ENCODE results near the gene COL6A6. TPM values are rescaled to one million over a fixed set of nuclear protein-coding genes. Genes with fewer than 3 reads are reported as not detected.

COL6A6 gene
- total RNA-seq, 6 experiments from 2014 or later = 0.11 to 0.93 (median 0.12) TPM; not detected in 1

DNA sequence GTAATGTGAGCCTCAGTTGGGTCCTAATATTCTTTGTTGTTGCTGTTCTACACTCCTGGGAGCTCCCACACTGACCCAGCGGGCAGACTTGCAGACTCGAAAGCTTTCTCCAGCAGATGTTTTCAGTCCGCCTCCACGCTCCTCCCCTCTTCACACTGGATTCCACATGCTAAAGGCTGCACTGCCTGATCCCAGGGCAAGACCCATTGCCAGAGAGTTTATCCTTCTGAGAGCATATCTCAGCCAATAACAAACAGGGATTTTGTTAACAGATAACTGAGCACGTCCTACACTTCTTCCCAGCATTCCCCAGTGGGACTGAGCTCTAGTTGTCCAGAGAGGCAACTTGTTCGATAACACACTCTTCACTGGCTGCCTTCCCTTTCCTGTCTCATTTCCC, 8.0 kb upstream of the COL6A6 start:
- peak in 1 of 4 donors; percentile 23 for ATAC-seq
- 24% methylated on average over 4 of the region's 6 CpGs for WGBS (ENCODE audit: insufficient coverage, low coverage, low lambda C conversion rate, missing lambda C conversion rate)
- intact Hi-C loops (cut with DNase I) = no loop called here
- H3K4me1 ChIP-seq = no peaks in the 10 kb centered on the region
- no peak for TF ChIP-seq POLR2A (IDR thresholded peaks at IDR 0.05)
- TF ChIP-seq, protein P1, sequence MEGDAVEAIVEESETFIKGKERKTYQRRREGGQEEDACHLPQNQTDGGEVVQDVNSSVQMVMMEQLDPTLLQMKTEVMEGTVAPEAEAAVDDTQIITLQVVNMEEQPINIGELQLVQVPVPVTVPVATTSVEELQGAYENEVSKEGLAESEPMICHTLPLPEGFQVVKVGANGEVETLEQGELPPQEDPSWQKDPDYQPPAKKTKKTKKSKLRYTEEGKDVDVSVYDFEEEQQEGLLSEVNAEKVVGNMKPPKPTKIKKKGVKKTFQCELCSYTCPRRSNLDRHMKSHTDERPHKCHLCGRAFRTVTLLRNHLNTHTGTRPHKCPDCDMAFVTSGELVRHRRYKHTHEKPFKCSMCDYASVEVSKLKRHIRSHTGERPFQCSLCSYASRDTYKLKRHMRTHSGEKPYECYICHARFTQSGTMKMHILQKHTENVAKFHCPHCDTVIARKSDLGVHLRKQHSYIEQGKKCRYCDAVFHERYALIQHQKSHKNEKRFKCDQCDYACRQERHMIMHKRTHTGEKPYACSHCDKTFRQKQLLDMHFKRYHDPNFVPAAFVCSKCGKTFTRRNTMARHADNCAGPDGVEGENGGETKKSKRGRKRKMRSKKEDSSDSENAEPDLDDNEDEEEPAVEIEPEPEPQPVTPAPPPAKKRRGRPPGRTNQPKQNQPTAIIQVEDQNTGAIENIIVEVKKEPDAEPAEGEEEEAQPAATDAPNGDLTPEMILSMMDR (IDR thresholded peaks at IDR 0.05) = no peak
- no peak for DNase-seq
- H3K27ac ChIP-seq = no peak overlapping the region
- H3K27me3 ChIP-seq = no peaks in the 10 kb centered on the region
- no peak overlapping the region for H3K4me3 ChIP-seq
- H3K36me3 ChIP-seq = no peaks in the 10 kb centered on the region
- no peaks in the 10 kb centered on the region for H3K9me3 ChIP-seq

DNA sequence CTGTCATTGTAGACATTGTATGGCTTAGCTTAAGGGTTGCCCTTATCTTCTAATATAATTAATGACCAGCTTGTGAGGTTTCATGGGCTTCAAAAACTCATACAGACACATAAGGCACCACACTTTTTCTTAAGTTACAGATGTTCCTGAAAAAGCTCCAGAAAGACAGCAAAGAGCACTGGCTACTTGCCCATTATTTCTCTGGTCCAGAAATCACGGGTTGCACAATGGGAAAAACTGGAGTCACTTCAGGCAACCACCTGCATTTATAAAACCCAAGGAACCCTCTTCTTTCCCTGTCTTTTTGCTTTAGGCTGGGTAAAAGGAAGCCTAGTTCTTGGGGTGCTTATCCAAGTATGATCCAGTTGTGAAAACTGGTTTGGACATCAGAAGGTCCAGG, 2.3 kb upstream of the COL6A6 start:
- Histone ChIP-seq H3K4me3 (no peak overlapping the region), H3K27ac (no peak overlapping the region), H3K27me3 (peaks cover 0 to 7% of the 10 kb centered on the region in 2 donors), H3K9me3 (no peaks in the 10 kb centered on the region), H3K4me1 (no peaks in the 10 kb centered on the region), H3K36me3 (no peaks in the 10 kb centered on the region)
- intact Hi-C loops (cut with DNase I) = no loop called here
- no peak for DNase-seq
- no peak for TF ChIP-seq POLR2A (IDR thresholded peaks at IDR 0.05)
- TF ChIP-seq, protein P1 (IDR thresholded peaks at IDR 0.05) = no peak
- no peak for ATAC-seq
- WGBS (ENCODE audit: insufficient coverage, low coverage, low lambda C conversion rate, missing lambda C conversion rate) = 25% methylated on average over 1 of the region's 1 CpG

DNA sequence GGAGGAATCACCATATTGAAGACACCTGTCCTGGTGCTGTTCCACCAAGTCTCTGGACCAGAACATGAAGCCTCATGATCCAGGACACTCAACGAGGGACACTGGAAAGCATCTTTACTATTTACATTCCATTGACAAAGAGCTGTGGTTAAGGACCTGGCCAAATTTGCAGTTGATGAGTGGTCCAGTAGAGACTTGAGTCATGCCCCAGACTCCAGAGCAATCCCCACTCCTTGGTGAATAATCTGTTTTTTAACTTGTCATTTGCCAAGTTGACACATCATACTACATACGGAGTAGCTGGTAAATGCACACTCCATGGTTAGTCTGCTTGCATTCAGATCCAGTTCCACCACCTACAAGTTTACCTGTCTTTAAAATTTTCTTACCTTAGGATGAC, 1.2 kb upstream of the COL6A6 start:
- 69% methylated on average over 2 of the region's 2 CpGs for WGBS (ENCODE audit: insufficient coverage, low coverage, low lambda C conversion rate, missing lambda C conversion rate)
- H3K27ac ChIP-seq = no peak overlapping the region
- DNase-seq (no peak), ATAC-seq (no peak)
- H3K9me3 ChIP-seq = no peaks in the 10 kb centered on the region
- H3K27me3 ChIP-seq = peaks cover 0 to 7% of the 10 kb centered on the region in 2 donors
- H3K4me3 ChIP-seq = no peak overlapping the region
- no peak for TF ChIP-seq POLR2A (IDR thresholded peaks at IDR 0.05)
- TF ChIP-seq, protein P1 (IDR thresholded peaks at IDR 0.05) = no peak
- intact Hi-C loops (cut with DNase I) = no loop called here
- H3K4me1 ChIP-seq = no peaks in the 10 kb centered on the region
- no peaks in the 10 kb centered on the region for H3K36me3 ChIP-seq

DNA sequence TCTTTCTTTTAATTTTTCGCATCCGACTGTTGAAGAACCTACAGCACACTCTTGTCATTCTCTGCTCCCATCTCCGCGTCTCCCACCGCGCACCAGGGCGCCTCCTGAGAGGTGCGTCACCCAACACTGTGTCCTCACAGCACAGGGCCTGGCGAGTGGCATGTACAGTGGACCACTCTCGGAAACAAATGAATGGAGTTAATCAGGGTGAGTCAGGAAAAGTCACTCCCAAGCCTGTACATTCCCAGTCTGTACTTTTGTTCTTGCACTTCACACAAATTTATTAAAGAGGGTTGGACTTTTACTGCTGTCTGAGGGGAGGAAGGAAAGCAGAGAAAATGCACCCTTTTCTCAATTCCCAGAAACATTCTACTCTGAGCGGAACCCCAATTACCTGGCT, 625 bp downstream of the COL6A6 start:
- intact Hi-C loops (cut with DNase I) = no loop called here
- H3K27me3 ChIP-seq = peaks cover 0 to 7% of the 10 kb centered on the region in 2 donors
- peak overlapping the region in 1 of 3 donors; percentile 19 for H3K4me3 ChIP-seq
- H3K4me1 ChIP-seq = no peaks in the 10 kb centered on the region
- DNase-seq = no peak
- 13% methylated on average over 11 of the region's 11 CpGs for WGBS (ENCODE audit: insufficient coverage, low coverage, low lambda C conversion rate, missing lambda C conversion rate)
- H3K36me3 ChIP-seq = no peaks in the 10 kb centered on the region
- no peak for ATAC-seq
- no peaks in the 10 kb centered on the region for H3K9me3 ChIP-seq
- no peak for TF ChIP-seq POLR2A (IDR thresholded peaks at IDR 0.05)
- TF ChIP-seq, protein P1 (IDR thresholded peaks at IDR 0.05) = no peak
- no peak overlapping the region for H3K27ac ChIP-seq

DNA sequence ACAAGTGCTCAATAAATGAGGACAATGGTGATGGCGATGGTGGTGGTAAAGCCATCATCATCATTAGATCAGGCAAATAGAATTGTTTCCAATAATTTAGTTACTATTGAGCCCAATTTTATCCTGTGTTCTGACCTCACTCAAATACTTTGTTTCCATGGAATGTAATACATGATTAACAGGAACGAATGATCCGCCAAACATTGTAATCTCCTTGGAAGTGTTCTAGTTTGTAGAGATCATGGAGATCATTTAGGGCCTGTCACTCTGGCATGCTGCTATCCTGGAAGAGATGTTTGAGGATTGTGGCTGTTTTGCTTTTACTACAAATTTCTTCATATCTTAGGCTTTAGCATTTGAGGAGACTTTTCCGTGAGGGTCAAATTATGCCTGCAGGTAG, 2.8 kb downstream of the COL6A6 start:
- Histone ChIP-seq H3K4me3 (no peak overlapping the region), H3K36me3 (no peaks in the 10 kb centered on the region), H3K27ac (no peak overlapping the region), H3K9me3 (no peaks in the 10 kb centered on the region), H3K4me1 (no peaks in the 10 kb centered on the region), H3K27me3 (peaks cover 0 to 7% of the 10 kb centered on the region in 2 donors)
- TF ChIP-seq, protein P1 (IDR thresholded peaks at IDR 0.05) = no peak
- no peak for TF ChIP-seq POLR2A (IDR thresholded peaks at IDR 0.05)
- DNase-seq (no peak), ATAC-seq (no peak)
- 73% methylated on average over 4 of the region's 4 CpGs for WGBS (ENCODE audit: insufficient coverage, low coverage, low lambda C conversion rate, missing lambda C conversion rate)
- intact Hi-C loops (cut with DNase I) = no loop called here
